Activated CD8-positive, alpha-beta T cell treated with anti-CD3 and anti-CD28 coated beads for 36 hours (primary cell): ENCODE results near the gene SLC3A2. TPM values are rescaled to one million over a fixed set of nuclear protein-coding genes. Genes with fewer than 3 reads are reported as not detected.
A peak's percentile ranks its signal among the peaks of the same experiment; 100 is the strongest.

Experiments used
- ATAC-seq: fragments of 200-7000 bp; cut with Tn5 transposase; one replicate; pipeline ENCODE4 v1.10.0; 2021; ENCODE audit warnings: mild to moderate bottlenecking, moderate library complexity
- CTCF ChIA-PET: fragments of 350-600 bp; sonication (Branson Sonifier 250); formaldehyde crosslinking; loops from one replicate; lab custom pipeline; 2021; ENCODE audit warnings: antibody characterized with exemption; lab: Charles Lee
- POLR2A ChIA-PET: fragments of 350-600 bp; sonication (Branson Sonifier 250); formaldehyde crosslinking; loops from one replicate; lab custom pipeline; 2021; ENCODE audit warnings: antibody characterized with exemption; lab: Charles Lee
- DNase-seq: peaks from one replicate; pipeline ENCODE4 v3.0.0-alpha.2; 2020
- H3K27ac Mint-ChIP-seq: one replicate; pipeline ENCODE4 v1.8.0; 2021; ENCODE audit warnings: mild to moderate bottlenecking, mixed read lengths
- H3K27me3 Mint-ChIP-seq: one replicate; pipeline ENCODE4 v1.8.0; 2021; ENCODE audit warnings: mixed read lengths
- H3K36me3 Mint-ChIP-seq: one replicate; pipeline ENCODE4 v1.8.0; 2021; ENCODE audit warnings: low read depth, mixed read lengths
- H3K4me1 Mint-ChIP-seq: one replicate; pipeline ENCODE4 v1.8.0; 2021; ENCODE audit warnings: low read depth, mixed read lengths
- H3K4me3 Mint-ChIP-seq: one replicate; pipeline ENCODE4 v1.8.0; 2021; ENCODE audit warnings: mild to moderate bottlenecking, moderate library complexity, mixed read lengths
- H3K9me3 Mint-ChIP-seq: one replicate; pipeline ENCODE4 v1.8.0; 2021; ENCODE audit warnings: mixed read lengths
- CTCF ChIP-seq: fragments of 200-600 bp; IDR thresholded peaks from one replicate; pipeline ENCODE4 v1.8.0; 2022; ENCODE audit warnings: antibody characterized with exemption, mild to moderate bottlenecking
- intact Hi-C: fragments of 100-400 bp; cut with micrococcal nuclease; formaldehyde crosslinking; loops from one replicate; pipeline ENCODE4 v1.10.0; 2022
- total RNA-seq, 2 experiments: library from RNA; stranded (reverse); gene quantifications; one replicate each; pipeline ENCODE4 v1.2.3, GENCODE V29; 2021

The SLC3A2 gene
- total RNA-seq, result 100 to 1,000 TPM; 299 to 315 TPM

GRCh38 chr11:62880803-62881578, at the start of gene SLC3A2:
SLC3A2 (plus strand) TSS chr11:62880896; CDS start chr11:62881024, 128 bp downstream.
- H3K9me3 Mint-ChIP-seq, result no peaks in the 10 kb centered on the region
- CTCF ChIA-PET, result interaction anchor here (0.9 to 6.1 kb wide), 10 partner anchors 15 to 154 kb away, joined by 3 to 34 read pairs (median 5); partner anchors contain the start of gene HNRNPUL2
- peaks cover 41% of the 10 kb centered on the region for H3K4me1 Mint-ChIP-seq
- DNase-seq (peak; percentile 91), ATAC-seq (peak; percentile 76)
- H3K27me3 Mint-ChIP-seq, result no peaks in the 10 kb centered on the region
- peaks cover 74% of the 10 kb centered on the region for H3K36me3 Mint-ChIP-seq
- H3K4me3 Mint-ChIP-seq, result peak within 1 kb of the TSS; percentile 99
- TF ChIP-seq CTCF, result peak; percentile 71
- POLR2A ChIA-PET, result interaction anchor here (0.6 to 15.6 kb wide), 52 partner anchors 9 to 479 kb away, joined by 3 to 495 read pairs (median 5); partner anchors contain the start of genes C11orf98, CSKMT, GNG3 and HNRNPUL2
- intact Hi-C loops, result loop anchor here (1.0 to 5.0 kb wide), 2 partner anchors 26 to 94 kb away; partner anchors contain the start of gene TMEM179B
- H3K27ac Mint-ChIP-seq, result peak within 1 kb of the TSS; percentile 100

GRCh38 chr11:62830904-62831519, 49.7 kb upstream of the SLC3A2 start:
- no peak for ATAC-seq
- TF ChIP-seq CTCF, result no peak
- H3K9me3 Mint-ChIP-seq, result no peaks in the 10 kb centered on the region
- ChIA-PET POLR2A (interaction anchor here (1.0 to 17.2 kb wide), 11 partner anchors 10 to 50 kb away, joined by 4 to 997 read pairs (median 9); partner anchors contain the start of genes NXF1, SLC3A2 and TMEM179B), CTCF (interaction anchor here (0.9 to 4.6 kb wide), 7 partner anchors 10 to 240 kb away, joined by 3 to 34 read pairs (median 4); partner anchors contain the start of genes NXF1, TMEM179B and TUT1)
- H3K27me3 Mint-ChIP-seq, result no peaks in the 10 kb centered on the region
- intact Hi-C loops, result loop anchor here (5.0 kb wide), 1 partner anchor 44 kb away; the partner anchor contains the start of gene TMEM179B
- peak overlapping the region; percentile 95 for H3K27ac Mint-ChIP-seq
- peaks cover 25% of the 10 kb centered on the region for H3K36me3 Mint-ChIP-seq
- H3K4me3 Mint-ChIP-seq, result peak overlapping the region; percentile 88
- DNase-seq, result peak; percentile 44
- peaks cover 41% of the 10 kb centered on the region for H3K4me1 Mint-ChIP-seq

GRCh38 chr11:62831520-62832335, 49.0 kb upstream of the SLC3A2 start, which contains the start of gene STX5:
STX5 (minus strand) TSS chr11:62832051; CDS start chr11:62831243, 808 bp downstream.
- no peak for TF ChIP-seq CTCF
- peak within 1 kb of the TSS; percentile 95 for H3K27ac Mint-ChIP-seq

More at GRCh38 chr11:62831520-62832335, 49.0 kb upstream of the SLC3A2 start, which contains the start of gene STX5:
- Mint-ChIP-seq H3K9me3 (no peaks in the 10 kb centered on the region), H3K4me3 (peak within 1 kb of the TSS; percentile 88), H3K27me3 (no peaks in the 10 kb centered on the region), H3K36me3 (peaks cover 28% of the 10 kb centered on the region), H3K4me1 (peaks cover 47% of the 10 kb centered on the region)
- ATAC-seq, result peak; percentile 95
- peak; percentile 100 for DNase-seq
- ChIA-PET CTCF (interaction anchor here (0.7 to 1.8 kb wide), 6 partner anchors 9 to 240 kb away, joined by 3 to 17 read pairs (median 4); partner anchors contain the start of genes NXF1, TMEM179B and TUT1), POLR2A (interaction anchor here (0.5 to 17.2 kb wide), 22 partner anchors 8 to 166 kb away, joined by 3 to 997 read pairs (median 6); partner anchors contain the start of genes HNRNPUL2, NXF1, SLC3A2 and TMEM179B)
- intact Hi-C loops, result loop anchor here (5.0 kb wide), 1 partner anchor 44 kb away; the partner anchor contains the start of gene TMEM179B
